Spleen (tissue), 7 donors: ENCODE measurements around the gene NDUFS5.

Source experiments
- CTCF ChIP-seq, 11 experiments: fragments of 200-600 bp in 7 of 11; fragments of 450-650 bp in 4 of 11; sonication (generic) in 4 of 11; IDR thresholded peaks in 8 of 11; conservative IDR thresholded peaks in 3 of 11; 1 replicate in 7 of 11; 2 replicates in 4 of 11; pipeline versions ENCODE4 v1.4.0 to v1.8.0; 2016 to 2021; ENCODE audit warnings: antibody characterized with exemption in 11 of 11, inconsistent platforms in 4 of 11, mild to moderate bottlenecking in 1 of 11
- POLR2AphosphoS5 ChIP-seq, 3 donors: sonication (generic); formaldehyde crosslinking; IDR thresholded peaks; one replicate each; pipeline ENCODE4 v1.5.1; 2017; ENCODE audit warnings: antibody characterized with exemption in 3 of 3
- donor health status: DM: no; HTN: no; CAD: no; lungs with moderate emphysema.
- donor health status: DM: no; HTN: no; CAD: no.
- donor health status: DM: no; HTN: no; CAD: no.

GRCh38 chr1:39034114-39034654 is 8.0 kb downstream of the NDUFS5 start:
- TF ChIP-seq CTCF (IDR thresholded peaks at IDR 0.05 in 8 of 11, conservative IDR thresholded peaks at IDR 0.05 in 3 of 11) (no peak), POLR2AphosphoS5 (IDR thresholded peaks at IDR 0.05) (no peak)
